CD4-positive, alpha-beta T cell treated with Interferon gamma for 1 hour (primary cell): ENCODE measurements around the gene TTLL3.
"Not testable (repeated sequence)": the region's sequence is repeated elsewhere in the genome, so short reads cannot be mapped to it uniquely, and the experiment has no call there.

Experiments
- DNase-seq: peaks from one replicate; pipeline ENCODE4 v3.0.0-alpha.2; 2020

Gene TTLL3, protein sequence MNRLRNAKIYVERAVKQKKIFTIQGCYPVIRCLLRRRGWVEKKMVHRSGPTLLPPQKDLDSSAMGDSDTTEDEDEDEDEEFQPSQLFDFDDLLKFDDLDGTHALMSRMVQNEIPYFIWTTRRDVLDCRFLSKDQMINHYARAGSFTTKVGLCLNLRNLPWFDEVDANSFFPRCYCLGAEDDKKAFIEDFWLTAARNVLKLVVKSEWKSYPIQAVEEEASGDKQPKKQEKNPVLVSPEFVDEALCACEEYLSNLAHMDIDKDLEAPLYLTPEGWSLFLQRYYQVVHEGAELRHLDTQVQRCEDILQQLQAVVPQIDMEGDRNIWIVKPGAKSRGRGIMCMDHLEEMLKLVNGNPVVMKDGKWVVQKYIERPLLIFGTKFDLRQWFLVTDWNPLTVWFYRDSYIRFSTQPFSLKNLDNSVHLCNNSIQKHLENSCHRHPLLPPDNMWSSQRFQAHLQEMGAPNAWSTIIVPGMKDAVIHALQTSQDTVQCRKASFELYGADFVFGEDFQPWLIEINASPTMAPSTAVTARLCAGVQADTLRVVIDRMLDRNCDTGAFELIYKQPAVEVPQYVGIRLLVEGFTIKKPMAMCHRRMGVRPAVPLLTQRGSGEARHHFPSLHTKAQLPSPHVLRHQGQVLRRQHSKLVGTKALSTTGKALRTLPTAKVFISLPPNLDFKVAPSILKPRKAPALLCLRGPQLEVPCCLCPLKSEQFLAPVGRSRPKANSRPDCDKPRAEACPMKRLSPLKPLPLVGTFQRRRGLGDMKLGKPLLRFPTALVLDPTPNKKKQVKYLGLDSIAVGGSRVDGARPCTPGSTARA

DNA sequence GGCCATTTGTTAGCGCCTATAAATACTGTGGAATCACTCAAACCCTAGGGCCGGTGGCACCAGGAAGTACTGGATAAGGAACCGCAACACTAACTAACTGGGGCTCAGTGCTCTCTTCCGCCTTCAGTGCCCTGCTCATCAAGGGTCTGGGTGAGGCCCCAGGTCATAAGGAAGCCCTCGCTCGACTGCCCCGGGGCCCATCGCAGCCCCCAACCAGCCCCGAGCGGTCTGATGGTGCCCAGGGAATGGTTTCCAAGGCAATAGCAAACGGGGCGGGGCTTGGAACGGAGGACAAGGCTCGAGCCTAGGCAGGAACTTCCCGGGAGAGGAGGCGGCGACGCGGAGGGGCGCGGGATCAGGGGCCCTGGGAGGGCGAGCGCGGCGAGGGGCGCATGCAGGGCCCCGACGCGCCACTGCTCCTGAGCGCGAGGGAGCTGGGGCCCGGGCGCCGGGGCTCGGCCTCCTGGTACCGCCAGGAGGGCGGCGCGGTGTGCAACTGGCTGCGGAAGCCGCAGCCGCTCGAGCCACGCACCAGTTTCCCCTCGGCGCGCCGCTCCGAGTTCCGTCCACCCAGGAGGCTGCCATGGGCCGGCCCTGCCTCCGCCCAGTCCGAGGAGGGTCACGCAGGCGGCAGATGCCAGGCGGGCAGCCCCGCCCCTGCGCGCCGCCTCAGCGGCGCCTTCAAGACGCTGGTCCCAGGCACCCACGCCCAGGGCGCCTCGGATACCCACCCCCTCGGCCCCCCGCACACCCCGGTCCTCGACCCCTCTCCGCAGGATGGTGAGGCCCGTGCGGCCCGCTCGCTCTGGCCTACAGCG, at the start of gene TTLL3:
TTLL3 (plus strand) TSS at position 648 of the 818 bp plus-strand sequence. CDS start 400 bp downstream, outside the sequence.
- DNase-seq: peak; percentile 46

DNA sequence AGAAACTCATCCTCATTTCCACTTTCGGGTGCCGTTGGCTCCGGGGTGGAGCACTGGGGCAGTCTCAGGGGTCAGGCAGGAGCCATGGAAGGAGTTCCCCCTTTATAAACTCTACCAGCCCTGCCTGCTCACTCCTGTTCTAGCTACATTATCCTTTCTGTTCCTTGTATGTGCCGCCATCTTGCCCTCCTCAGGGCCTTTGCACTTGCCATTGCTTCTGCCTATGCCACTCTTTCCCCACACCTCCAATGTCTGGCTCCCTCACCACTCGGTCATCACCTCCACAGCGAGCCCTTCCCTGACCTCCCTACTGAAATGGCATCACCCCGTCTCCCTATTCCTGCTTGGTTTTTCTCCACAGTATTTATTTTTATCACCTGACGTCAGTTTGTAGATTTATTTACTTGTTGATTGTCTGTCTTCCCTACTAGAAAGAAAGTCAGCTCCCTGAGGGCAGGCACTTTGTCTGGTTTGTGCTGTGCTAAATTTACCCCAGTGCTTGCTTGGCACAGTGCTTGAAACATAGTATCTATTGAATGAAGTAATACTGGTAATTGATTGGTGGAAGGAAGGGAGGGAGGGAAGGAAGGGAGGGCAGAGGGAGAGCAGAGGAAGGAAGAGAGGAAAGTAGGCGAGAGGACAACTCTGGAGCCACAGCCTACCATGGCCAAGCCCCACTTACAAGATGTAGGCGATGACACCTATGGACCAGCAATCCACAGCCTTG, 49.1 kb upstream of the TTLL3 start:
- DNase-seq: no peak

GRCh38 chr3:9761919-9762318, 48.1 kb upstream of the TTLL3 start:
- DNase-seq: no peak

DNA sequence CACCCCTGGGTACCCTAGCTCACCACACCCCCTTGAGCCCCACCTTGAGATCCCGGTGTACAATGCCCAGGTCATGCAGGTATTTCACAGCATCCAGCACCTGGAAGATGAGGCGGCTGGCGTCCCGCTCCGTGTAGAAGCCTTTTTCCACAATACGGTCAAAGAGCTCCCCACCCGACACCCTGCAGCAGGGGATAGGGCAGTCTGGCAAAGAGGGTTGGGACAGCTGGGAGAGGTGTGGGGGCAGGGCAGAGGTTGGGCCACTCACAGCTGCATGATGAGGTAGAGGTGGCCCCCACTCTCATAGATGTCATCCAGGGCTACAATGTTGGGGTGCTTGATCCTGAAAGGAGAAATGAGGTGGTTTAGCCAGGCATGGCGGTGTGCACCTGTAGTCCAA, 47.2 kb upstream of the TTLL3 start:
- no peak for DNase-seq

DNA sequence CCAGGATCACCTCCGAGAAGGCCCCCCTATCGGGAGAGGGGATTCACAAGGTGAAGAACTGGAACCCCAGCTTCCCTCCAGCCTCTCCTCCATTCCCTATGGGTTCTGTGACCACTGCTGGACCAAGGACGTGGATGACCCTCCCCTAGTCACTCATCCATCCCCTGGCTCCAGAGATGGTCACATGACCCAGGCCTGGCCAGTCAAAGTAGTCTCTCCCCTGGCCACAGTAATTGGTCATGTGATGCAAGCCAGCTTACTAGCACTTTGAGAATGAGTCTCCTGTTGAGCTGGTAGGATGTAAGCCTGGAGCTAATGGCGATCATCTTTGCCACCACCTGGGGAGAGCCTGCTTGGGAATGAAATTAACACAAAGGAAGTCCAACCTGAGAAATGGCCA, 44.2 kb upstream of the TTLL3 start:
- DNase-seq: no peak

DNA sequence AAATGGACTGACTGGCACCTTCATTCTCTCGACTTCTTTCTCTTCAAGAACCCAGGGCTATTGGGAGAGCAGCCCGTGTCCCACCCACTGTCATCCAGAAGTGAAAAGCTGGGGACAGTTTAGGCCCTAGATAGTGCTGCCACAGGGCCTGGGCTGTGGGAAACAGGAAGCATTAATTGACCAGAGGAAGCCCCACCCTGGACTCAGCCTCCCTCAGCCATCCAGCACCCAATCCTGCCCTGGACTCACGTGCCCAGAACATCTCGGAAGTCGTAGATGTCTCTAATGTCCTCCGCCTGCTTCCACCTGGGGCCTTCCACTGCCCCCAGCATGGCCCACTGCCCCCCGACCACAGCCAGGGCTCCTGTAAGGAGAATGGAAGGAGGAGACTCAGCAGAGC, 42.6 kb upstream of the TTLL3 start:
- DNase-seq: peak; percentile 22

GRCh38 chr3:9768141-9768775, 41.8 kb upstream of the TTLL3 start:
- DNase-seq: no peak

GRCh38 chr3:9769012-9769411, 41.0 kb upstream of the TTLL3 start:
- no peak for DNase-seq

DNA sequence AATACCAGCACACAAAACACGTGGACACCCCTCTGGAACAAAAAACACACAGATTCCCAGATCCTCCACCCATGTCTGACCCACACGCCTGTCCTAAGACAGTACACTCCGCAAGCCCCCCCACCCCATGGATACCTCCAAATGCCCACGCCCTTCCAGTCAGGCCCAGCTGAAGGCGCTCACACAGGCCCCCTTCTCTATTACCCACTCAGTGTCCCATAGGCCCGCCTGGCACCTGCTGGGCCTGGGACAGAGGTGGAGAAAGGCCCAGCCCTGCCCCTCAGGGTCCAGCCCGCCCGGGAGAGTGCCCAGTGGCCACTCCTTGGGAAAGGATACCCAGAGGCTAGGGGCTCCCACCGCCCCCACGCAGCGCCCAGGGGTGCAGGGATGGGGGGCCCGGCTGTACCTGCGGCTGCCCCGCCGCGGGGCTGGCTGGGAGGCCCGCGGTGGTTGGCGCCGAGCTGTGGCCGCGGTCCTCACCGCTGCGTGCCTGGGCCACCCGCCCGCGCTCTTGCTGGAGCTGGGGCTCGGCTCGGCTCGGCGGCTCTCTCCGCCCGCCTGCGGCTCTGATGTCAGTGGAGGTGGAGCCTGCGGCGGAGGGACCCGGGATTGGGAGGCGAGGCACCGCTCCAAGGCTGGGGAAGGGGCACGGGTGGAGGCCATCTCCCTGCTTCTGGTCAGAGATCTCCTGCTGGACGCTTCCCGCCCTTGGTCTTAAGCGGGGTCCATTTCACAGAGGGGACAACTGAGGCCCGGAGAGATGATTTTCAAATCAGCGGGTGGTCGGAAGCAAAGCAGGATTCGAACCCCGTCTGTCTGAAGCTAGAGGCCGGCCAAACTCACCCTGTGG, 40.4 kb upstream of the TTLL3 start, which contains the start of gene CAMK1:
CAMK1 (minus strand) TSS at position 522 of the 850 bp plus-strand sequence. CDS start 2,198 bp downstream, outside the sequence.
- peak; percentile 56 for DNase-seq

- no peak for DNase-seq
Measured at GRCh38 chr3:9770276-9770812, 39.7 kb upstream of the TTLL3 start.

DNA sequence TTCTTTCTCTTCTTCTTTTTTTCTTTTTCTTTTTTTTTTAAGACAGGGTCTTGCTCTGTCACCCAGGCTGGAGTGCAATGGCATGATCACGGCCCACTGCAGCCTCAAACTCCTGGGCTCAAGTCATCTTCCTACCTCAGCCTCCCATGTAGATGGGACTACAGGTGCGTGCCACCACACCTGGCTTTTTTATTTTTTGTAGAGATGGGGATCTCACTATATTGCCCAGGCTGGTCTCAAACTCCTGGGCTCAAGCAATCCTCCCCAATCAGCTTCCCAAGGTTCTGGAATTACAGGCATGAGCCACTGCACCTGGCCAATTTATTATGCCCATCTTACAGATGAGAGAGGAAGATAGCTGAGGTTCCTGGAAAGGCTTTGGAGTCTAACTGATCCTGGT, 39.1 kb upstream of the TTLL3 start:
- DNase-seq: not testable (repeated sequence)

DNA sequence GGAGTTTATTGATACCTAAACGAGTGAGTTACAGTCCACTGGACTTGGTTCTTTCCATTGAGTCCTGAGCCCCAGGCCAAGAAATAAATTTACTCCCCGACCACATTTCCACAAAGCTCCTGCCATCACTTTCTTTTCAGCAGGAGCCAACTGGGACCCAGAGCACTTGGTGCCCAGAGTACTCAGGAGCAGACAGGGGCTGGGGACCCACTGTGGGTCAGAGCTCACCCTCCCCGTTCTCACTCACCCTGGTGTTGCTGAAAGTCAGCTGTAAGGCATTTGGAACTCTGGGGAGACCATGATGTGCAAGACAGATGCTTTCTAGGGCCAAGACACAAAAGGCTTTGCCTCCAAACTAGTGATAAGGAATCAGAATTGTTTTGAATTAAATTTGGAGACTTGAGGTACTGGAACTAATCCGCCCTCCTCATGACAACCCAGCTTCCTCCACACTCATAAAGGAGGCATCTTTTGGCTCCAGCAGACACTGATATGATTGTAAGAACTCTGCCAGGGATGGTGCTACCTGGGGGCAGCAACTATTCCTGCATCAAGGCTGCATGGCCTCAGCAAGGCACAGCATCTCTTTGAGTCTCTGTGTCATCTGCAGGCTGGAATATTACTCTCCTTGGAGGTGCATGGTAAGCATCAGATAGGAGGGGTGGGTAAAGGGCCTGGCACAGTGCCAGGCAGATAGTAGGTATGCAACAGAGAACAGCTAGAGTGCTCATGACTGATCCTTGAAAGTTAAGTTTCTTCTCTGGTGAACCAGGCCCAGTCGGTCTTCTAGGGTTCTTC, 33.0 kb upstream of the TTLL3 start:
- DNase-seq: no peak

DNA sequence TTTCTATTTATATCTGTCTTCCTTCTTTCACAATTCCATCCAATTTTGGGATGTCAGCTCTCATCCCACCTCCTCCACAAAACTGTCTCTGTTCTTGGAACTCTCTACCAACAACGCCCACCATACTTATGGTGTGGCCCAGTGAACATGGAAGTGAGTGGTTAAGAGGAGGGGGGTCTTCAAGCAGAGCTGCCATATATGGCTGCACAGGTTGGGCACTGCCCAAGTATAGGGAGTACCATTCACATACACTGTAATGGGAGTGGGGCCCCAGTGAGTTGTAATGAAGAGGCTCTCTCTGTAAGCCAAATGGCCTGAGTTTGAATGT, 32.4 kb upstream of the TTLL3 start:
- no peak for DNase-seq

DNA sequence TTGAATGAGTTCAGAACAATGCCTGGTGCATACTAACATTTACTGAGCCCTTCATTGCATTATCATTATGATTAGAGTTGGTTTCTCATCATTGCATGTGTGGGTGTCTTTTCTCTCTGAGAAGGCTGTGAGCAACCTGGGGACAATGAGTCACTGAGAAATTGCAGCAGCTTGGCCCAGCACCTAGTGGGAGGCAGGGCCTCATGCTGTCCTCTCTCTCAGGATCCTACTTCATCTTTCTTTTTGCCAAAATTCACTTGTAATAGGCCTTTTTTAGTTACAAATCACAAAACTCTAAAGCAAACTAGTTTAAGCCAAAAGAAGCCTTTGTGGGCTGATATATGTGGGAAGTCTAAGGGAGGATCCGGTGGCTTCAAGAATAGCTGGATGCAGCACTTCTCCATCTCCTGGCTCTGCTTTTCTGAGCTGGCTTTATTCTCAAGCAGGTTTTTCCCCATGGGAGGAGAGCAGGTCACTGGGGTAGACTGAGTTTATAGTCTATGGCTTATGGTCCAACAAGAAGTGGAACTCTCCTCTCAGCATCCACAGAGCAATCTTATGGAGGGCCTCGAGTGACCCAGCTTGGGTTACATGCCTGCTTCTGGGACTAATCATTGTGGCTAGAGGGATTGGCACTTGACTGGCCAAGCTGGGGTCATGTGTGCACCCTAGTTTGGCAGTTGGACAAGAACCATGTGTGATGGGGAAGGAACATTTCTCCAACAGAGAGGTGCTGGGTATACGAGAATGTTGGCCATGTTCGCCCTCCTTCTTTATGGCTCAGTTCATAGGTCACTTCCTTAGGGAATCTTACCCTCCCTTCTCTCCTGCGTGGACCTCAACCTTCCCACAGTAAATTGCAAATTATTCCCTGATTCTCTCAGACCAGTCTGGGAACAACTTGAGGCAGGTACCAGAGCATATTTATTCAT, 31.7 kb upstream of the TTLL3 start:
- no peak for DNase-seq

DNA sequence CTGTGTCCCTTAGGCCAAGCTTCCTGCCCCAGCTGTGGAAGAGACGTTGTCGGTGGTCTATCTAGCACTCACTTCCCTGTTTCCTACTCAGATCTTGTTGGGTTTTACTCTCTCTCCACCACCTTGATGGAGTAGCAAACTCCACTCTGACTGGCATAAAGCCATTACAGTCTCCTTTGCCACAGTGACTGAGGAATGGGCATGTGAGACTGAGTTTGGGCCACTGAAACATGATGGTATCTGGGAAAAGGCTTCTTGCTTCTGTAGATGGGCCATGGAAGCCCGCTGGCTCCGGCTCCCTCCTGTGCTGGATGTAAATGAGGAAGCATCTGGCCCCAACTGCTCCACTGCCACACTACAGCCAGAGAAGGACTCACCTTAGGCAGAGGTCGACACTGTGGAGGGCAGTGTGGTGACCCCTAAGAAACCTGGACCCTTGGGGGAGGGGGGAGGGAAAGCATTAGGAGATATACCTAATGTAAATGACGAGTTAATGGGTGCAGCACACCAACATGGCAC, 30.9 kb upstream of the TTLL3 start:
- DNase-seq: no peak

DNA sequence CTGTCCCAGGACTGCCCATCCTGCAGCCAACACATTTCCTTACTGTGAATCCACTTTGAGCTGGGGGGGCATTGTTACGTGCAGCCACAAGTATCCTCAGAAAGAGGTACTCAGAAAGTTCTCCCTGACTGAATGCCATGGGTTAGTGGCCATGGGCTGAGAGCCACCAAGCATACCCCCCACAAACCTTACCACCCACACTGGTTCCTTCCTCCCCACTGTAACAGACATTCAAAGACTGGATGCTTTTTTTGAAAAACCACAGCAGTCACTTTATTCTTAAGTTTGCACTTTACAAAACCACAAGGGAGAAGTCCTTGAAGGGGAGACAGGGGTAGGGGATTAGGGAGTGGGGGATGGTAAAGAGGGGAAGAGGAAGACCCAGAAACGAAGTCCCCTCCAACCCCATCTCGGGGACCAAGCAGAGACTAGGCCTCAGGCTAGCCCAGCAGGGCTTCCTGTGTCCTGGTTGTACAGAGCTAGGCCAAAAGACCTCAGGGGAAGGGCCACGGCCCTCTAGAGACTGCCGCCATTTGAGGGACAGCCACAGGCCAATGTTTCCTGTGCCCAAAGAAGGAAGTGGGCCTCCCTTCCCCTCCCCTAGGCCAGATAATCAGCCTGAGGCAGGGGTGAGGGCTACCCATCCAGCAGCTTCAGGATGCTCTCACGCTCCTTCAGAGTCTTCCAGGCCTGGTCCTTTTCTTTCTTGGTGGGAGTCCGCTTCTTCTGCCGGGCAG, 30.2 kb upstream of the TTLL3 start:
- peak; percentile 42 for DNase-seq

GRCh38 chr3:9780458-9780812, 29.6 kb upstream of the TTLL3 start:
- DNase-seq: no peak

DNA sequence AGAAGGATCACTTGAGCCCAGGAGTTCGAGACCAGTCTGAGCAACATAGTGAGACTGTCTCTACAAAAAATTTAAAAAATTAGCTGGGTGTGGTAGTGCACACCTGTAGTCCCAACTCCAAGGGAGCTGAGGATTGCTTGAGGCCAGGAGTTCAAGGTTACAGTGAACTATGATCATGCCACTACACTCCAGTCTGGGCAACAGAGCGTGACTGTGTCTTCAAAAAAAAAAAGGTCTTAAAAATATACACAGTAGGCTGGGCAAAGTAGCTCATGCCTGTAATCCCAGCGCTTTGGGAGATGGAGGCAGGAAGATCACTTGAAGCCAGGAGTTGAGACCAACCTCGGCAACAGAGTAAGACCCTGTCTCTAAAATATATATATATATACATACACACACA, 29.2 kb upstream of the TTLL3 start:
- no peak for DNase-seq
